GM18951 (cell line): Measurements from ENCODE around the gene ELFN1.

Experiments used
- POLR2A ChIP-seq: IDR thresholded peaks from 4 replicates; pipeline ENCODE4 v1.6.1; 2011; ENCODE audit warnings: mild to moderate bottlenecking; ENCODE audit not compliant: insufficient read length, insufficient read depth; ENCODE audit errors: extremely low read depth
- in situ Hi-C: fragments of 300-500 bp; cut with MboI; formaldehyde crosslinking; loops from one replicate; pipeline ENCODE4 v1.12.0; 2022; ENCODE audit warnings: low sequenced_read_pairs, mixed read lengths, inconsistent platforms; ENCODE audit not compliant: unreplicated experiment

The ELFN1 gene

GRCh38 chr7:1748839-1749173 lies 78.7 kb downstream of the ELFN1 start:
- in situ Hi-C loops = no loop called here

GRCh38 chr7:1749351-1749863 lies 79.3 kb downstream of the ELFN1 start:
- in situ Hi-C loops = no loop called here
- TF ChIP-seq POLR2A = no peak

More at GRCh38 chr7:1748839-1749173, 78.7 kb downstream of the ELFN1 start:
- TF ChIP-seq POLR2A = no peak

GRCh38 chr7:1749864-1750466 lies 79.9 kb downstream of the ELFN1 start:
- TF ChIP-seq POLR2A = no peak
- in situ Hi-C loops = no loop called here

GRCh38 chr7:1750541-1751021 lies 80.5 kb downstream of the ELFN1 start:
- in situ Hi-C loops = no loop called here
- no peak for TF ChIP-seq POLR2A

GRCh38 chr7:1752111-1752510 lies 82.0 kb downstream of the ELFN1 start:
- TF ChIP-seq POLR2A = no peak
- in situ Hi-C loops = no loop called here

- no peak for TF ChIP-seq POLR2A
- in situ Hi-C loops = no loop called here
These were observed 82.9 kb downstream of the ELFN1 start for GRCh38 chr7:1752771-1753563.

- in situ Hi-C loops = no loop called here
- no peak for TF ChIP-seq POLR2A
These were observed 83.4 kb downstream of the ELFN1 start for GRCh38 chr7:1753564-1753867.

GRCh38 chr7:1754345-1754908 lies 84.3 kb downstream of the ELFN1 start:
- in situ Hi-C loops = no loop called here
- TF ChIP-seq POLR2A = no peak

- no peak for TF ChIP-seq POLR2A
- in situ Hi-C loops = no loop called here
These were observed 85.9 kb downstream of the ELFN1 start for GRCh38 chr7:1755783-1756625.

- TF ChIP-seq POLR2A = no peak
- in situ Hi-C loops = no loop called here
These were observed 87.5 kb downstream of the ELFN1 start for GRCh38 chr7:1757601-1758000.

GRCh38 chr7:1758028-1758858 lies 88.2 kb downstream of the ELFN1 start:
- no peak for TF ChIP-seq POLR2A
- in situ Hi-C loops = no loop called here

- in situ Hi-C loops = no loop called here
- TF ChIP-seq POLR2A = no peak
These were observed 88.9 kb downstream of the ELFN1 start for GRCh38 chr7:1758859-1759521.
